G401 (cell line): ENCODE data around the gene RSPH9. TPM values are rescaled to one million over a fixed set of nuclear protein-coding genes. Genes with fewer than 3 reads are reported as not detected.

Source experiments
- DNase-seq: peaks from one replicate; pipeline ENCODE4 v3.0.0-alpha.2; 2015; ENCODE audit warnings: low spot score
- in situ Hi-C: cut with HindIII; loops from 2 replicates; pipeline ENCODE4 v1.10.0; 2016; ENCODE audit warnings: low sequenced_read_pairs, mixed read lengths
- total RNA-seq: library from RNA; depleted of rRNA; stranded (reverse); fragments of >200 nt; shearing (Covaris generic); gene quantifications from 2 replicates; pipeline ENCODE4 v1.2.3, GENCODE V29; 2014; rRNA removed

The RSPH9 gene, protein sequence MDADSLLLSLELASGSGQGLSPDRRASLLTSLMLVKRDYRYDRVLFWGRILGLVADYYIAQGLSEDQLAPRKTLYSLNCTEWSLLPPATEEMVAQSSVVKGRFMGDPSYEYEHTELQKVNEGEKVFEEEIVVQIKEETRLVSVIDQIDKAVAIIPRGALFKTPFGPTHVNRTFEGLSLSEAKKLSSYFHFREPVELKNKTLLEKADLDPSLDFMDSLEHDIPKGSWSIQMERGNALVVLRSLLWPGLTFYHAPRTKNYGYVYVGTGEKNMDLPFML
- total RNA-seq: 0.92 and 1.6 TPM in 2 replicates

DNA sequence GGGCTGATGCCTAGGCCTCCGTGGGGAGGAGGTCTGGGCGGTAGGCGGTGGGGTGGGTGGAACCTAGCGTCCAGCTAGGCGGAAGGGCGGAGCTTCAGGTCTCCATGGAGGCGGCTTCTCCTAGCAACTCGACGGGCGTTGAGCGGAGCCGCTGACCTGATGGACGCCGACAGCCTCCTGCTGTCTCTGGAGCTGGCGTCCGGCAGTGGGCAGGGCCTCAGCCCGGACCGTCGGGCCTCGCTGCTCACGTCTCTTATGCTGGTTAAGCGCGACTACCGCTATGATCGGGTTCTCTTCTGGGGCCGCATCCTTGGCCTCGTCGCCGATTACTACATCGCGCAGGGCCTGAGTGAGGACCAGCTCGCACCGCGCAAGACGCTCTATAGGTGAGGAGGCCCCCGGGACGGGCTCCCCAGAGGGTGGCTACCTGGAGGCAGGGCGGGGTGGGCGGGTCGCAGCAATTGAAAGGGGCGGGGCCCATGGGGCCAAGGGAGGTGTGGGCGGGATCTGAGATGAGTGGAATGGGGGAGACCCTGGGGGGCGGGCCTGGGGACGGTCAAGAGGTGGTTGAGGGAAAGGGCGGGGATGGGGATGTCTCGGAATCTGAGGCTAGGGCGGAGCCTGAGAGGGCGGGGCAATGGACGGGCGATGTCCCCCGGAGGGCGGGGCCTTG lies at the start of gene RSPH9:
Gene RSPH9, plus strand, starts transcription at position 97 of the 673 bp plus-strand sequence. Its CDS starts 63 bp downstream, at position 160.
- peak; percentile 65 for DNase-seq
- in situ Hi-C loops: no loop called here

DNA sequence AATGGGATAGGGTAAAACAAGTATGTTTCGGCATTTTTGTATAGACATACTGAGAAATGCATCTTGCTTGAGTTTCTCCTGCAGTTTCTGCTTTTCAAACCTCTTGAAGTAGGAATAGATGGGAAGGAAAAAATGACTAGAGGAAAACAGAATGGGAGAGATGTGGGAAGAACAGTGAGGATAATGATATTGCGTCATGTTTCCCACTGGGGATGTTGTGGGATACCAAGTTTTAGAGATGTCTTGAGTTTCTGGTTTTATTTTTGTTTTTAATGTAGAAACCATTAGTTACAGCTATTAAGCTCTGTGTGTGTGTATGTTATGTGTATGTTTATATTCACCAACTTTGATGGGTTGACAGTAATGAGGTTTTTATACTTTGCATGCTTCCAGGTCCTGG lies 44.2 kb upstream of the RSPH9 start:
- in situ Hi-C loops: no loop called here
- DNase-seq: no peak

DNA sequence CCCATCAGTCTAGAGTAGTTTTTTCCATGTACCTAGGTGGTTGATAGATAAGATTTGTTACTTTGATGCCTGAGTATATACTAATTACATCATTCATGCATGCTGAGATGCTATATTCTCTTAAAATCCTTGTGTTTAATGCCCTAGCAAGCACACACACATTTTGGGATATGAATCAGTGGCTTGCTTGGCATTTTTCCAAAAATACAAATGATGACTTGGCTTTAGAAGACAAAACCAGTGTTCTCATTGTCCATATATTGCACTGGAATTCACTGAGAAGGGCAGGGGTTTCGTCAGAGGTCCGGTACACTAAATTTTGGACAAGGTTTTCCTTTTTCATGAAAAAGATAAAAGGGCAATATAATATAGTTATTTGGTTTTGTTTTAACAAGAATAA lies 40.7 kb upstream of the RSPH9 start:
- no peak for DNase-seq
- in situ Hi-C loops: no loop called here

- in situ Hi-C loops: no loop called here
- no peak for DNase-seq
Observed at GRCh38 chr6:43606019-43606418, 38.8 kb upstream of the RSPH9 start.

- in situ Hi-C loops: no loop called here
- peak; percentile 84 for DNase-seq
Observed at GRCh38 chr6:43608310-43608763, 36.5 kb upstream of the RSPH9 start.

DNA sequence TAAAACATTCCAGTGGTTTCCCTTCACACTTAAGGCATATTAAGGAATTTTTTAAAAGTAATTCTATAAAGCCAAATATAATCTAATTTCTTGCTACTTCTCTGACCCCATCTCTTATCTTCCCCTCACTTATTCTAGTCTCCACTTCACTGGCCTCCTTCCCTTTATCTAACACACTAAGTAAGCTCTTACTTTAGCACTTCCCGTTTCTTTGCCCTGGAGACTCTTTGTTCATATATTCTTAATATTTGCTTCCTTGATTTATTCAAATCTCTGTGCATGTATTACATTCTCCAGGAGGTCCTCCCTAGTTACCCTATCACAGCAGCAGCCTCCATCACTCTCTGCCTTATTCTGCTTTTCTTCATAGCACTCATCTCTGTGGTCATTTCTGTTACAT lies 36.0 kb upstream of the RSPH9 start:
- DNase-seq: no peak
- in situ Hi-C loops: no loop called here

- DNase-seq: no peak
- in situ Hi-C loops: no loop called here
Observed at GRCh38 chr6:43609402-43609801, 35.4 kb upstream of the RSPH9 start.

- in situ Hi-C loops: no loop called here
- no peak for DNase-seq
Observed at GRCh38 chr6:43610431-43610830, 34.4 kb upstream of the RSPH9 start.

DNA sequence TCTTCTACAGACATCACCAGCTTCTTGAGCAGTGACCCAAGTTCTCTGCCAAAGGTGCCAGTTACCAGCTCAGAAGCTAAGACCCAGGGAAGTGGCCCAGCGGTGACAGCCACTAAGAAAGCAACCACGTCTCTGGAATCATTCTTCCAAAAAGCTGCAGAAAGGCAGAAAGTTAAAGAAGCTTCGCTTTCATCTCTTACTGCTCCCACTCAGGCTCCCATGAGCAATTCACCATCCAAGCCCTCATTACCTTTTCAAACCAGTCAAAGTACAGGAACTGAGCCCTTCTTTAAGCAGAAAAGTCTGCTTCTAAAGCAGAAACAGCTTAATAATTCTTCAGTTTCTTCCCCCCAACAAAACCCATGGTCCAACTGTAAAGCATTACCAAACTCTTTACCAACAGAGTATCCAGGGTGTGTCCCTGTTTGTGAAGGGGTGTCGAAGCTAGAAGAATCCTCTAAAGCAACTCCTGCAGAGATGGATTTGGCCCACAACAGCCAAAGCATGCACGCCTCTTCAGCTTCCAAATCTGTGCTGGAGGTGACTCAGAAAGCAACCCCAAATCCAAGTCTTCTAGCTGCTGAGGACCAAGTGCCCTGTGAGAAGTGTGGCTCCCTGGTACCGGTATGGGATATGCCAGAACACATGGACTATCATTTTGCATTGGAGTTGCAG lies 31.0 kb upstream of the RSPH9 start:
- no peak for DNase-seq
- in situ Hi-C loops: no loop called here

DNA sequence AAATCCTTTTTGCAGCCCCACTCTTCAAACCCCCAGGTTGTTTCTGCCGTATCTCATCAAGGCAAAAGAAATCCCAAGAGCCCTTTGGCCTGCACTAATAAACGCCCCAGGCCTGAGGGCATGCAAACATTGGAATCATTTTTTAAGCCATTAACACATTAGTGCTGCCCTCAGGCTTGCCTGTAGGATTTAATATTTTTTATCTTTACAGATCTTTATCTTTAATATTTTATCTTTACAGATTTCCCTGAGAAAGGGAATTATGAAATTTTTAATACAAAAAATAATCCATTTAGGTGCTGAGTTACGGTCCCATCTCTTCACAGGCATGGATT lies 30.5 kb upstream of the RSPH9 start:
- no peak for DNase-seq
- in situ Hi-C loops: no loop called here

GRCh38 chr6:43616725-43617472 lies 27.9 kb upstream of the RSPH9 start:
- in situ Hi-C loops: no loop called here
- DNase-seq: no peak

DNA sequence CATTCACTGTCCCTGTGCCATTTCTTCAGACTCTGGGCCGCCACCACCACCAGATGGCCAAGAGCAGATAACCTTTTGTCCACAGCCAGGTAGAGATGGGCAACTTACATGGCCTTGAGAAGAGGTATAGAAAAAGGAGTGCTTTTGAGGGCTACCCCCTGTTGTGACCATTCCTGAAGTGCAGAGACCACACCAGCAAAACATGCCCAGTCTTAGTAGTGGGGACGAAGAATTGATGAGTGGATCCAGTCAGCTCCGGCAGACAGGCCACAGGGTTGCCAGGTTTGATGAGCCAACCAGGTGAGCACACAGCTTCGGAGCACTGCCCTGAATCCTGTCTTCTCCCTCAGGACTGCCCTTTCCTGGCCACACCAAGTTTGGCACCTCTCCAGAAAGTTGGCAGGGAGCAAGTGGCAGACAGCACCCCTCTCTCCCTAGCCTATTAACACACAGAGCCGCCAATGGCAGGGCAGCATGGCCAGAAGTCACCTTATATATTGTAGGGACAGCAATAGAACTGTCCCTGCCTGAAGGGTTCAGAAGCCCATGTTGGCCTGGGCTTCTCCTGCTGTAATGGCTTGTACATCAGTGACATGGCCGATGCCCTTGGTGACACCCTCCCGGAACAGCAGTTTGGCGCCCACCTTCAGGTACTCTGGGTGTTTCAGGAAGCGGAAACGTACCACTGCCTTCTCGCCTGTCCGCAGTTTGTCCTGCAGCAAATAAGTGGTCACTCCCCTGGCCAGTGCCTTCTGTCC lies 23.6 kb upstream of the RSPH9 start:
- DNase-seq: no peak
- in situ Hi-C loops: no loop called here

- DNase-seq: no peak
Observed at GRCh38 chr6:43621836-43622180, 23.0 kb upstream of the RSPH9 start.

GRCh38 chr6:43622541-43622940 lies 22.3 kb upstream of the RSPH9 start:
- no peak for DNase-seq
- in situ Hi-C loops: no loop called here

More at GRCh38 chr6:43621836-43622180, 23.0 kb upstream of the RSPH9 start:
- in situ Hi-C loops: no loop called here

DNA sequence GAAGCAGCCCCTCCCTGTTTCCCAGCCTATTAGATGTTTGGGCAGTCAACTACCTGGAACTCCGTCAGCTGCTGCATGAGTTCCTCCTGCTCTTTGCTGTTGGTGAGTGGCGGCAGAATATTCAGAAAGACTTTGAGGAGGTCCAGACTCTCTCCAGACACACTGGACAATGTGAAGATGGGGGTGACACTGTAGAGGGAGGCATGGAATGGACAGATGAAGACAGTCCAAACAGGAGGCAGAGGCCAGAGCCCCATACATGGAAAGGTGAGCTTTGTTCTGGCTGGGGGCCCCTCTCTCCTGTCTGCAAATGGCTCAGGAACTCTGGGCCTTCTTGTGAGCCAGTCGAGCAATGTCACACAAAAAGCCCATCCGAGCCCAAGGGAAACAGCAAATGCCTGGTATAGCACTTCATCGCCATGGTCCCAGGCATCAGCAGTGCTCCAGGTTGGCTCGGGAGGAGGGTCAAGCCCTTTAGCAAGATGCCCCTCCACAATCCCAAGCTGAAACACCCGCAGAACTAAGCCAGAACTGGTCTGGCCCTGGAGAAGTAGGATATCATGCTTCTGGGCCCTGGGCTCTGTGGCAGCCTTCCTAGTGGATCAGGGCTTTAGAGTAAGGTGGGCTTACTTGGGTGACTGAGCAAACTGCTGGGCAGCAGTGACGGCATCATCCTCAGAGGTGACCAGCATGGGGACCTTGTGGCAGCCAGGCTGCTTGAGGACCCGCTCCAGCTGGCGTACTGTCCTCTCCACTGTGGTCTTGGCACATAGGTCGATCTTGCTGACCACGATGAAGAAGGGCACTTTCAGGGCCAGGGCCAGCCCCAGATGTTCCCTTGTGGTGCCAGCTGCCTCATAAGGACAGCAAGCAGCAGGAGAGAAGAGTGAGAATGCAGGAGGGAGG lies 20.7 kb upstream of the RSPH9 start:
- DNase-seq: no peak
- in situ Hi-C loops: no loop called here

GRCh38 chr6:43624786-43625288 lies 20.0 kb upstream of the RSPH9 start:
- no peak for DNase-seq
- in situ Hi-C loops: no loop called here

DNA sequence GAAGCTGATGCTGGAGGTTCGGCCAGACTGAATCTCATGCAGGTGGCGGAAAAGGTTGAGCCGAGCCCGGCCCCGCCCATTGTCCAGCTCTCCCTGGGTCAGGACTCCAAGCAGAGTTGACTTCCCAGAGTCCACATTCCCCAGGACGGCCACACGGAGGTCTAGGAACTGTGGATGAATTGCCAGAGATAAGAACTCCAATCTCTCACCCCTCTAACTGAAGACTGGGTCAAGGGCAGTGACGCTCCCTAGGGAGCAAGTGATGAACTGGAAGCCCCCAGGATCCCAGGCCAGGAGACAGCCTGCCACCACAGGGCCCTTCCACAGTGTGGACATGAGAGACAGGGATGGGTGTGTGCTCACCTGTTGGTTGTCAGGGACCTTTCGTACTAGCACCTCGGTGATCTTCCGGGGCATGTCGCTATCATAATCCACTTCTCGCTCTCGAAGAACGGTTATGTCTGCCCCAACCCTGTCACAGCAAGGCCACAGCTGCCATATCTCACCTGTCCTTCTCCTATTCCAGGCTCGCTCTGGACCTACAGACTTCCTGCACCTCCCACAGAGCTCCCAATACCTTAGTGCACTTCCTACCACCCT lies 19.3 kb upstream of the RSPH9 start:
- no peak for DNase-seq
- in situ Hi-C loops: no loop called here
